Testis (tissue), 3 donors: ENCODE measurements around the gene TRAF3IP3. TPM values are rescaled to one million over a fixed set of nuclear protein-coding genes. Genes with fewer than 3 reads are reported as not detected.
A peak's percentile ranks its signal among the peaks of the same experiment; 100 is the strongest.

Experiments
- DNase-seq: peaks from one replicate; pipeline ENCODE4 v3.0.0-alpha.2; 2019
- H3K27ac ChIP-seq, 2 donors: fragments of 200-600 bp; sonication (generic); one replicate each; pipeline ENCODE4 v1.5.1; 2019
- H3K27me3 ChIP-seq: fragments of 200-600 bp; sonication (generic); one replicate; pipeline ENCODE4 v1.5.1; 2019
- H3K36me3 ChIP-seq: fragments of 200-600 bp; sonication (generic); one replicate; pipeline ENCODE4 v1.5.1; 2017; ENCODE audit warnings: low read depth; ENCODE audit errors: missing control alignments
- H3K4me1 ChIP-seq: fragments of 200-600 bp; sonication (generic); one replicate; pipeline ENCODE4 v1.5.1; 2019
- H3K4me3 ChIP-seq, 2 donors: fragments of 200-600 bp; sonication (generic); one replicate each; pipeline ENCODE4 v1.5.1; 2017 to 2019
- H3K9me3 ChIP-seq: fragments of 200-600 bp; sonication (generic); one replicate; pipeline ENCODE4 v1.5.1; 2017
- POLR2A ChIP-seq: fragments of 450-650 bp; IDR thresholded peaks from one replicate; pipeline ENCODE4 v1.6.1; 2017; ENCODE audit warnings: antibody characterized with exemption, mild to moderate bottlenecking, moderate library complexity
- WGBS, 2 donors: methylation state at CpG; one replicate each; pipeline ENCODE4 v1.1.5; 2018; 5-methylcytosine and 5-hydroxymethylcytosine counted together
- intact Hi-C: fragments of 100-400 bp; cut with DNase I; formaldehyde crosslinking; loops from one replicate; pipeline ENCODE4 v1.15.1; 2023; ENCODE audit warnings: low total_unique reads
- polyA plus RNA-seq: library from polyadenylated mRNA; stranded (reverse); fragments of 350-450 nt; fragmentation: Illumina TruSeq; extraction: RNeasy Lipid Tissue Mini Kit (QIAGEN cat#74804); gene quantifications from one replicate; pipeline ENCODE4 v1.2.3, GENCODE V29; 2014; ENCODE audit warnings: low read depth, low replicate concordance; ENCODE audit not compliant: insufficient read depth
- total RNA-seq, 2 donors: library from RNA; depleted of rRNA; stranded (reverse); fragments of >200 nt; gene quantifications; one replicate each; pipeline ENCODE4 v1.2.3, GENCODE V29; 2016
- TF ChIP-seq, protein P1 (sequence below), 3 experiments: fragments of 450-650 bp in 2 of 3; fragments of 200-600 bp in 1 of 3; sonication (generic) in 1 of 3; IDR thresholded peaks; one replicate each; pipeline ENCODE4 v1.5.1; 2016 to 2019; ENCODE audit warnings: antibody characterized with exemption in 3 of 3, mild to moderate bottlenecking in 2 of 3, moderate library complexity in 1 of 3

TRAF3IP3 gene
- total and polyA plus RNA-seq, 3 donors from 2014 or later: 0.63 to 9.2 (median 3.3) TPM

GRCh38 chr1:209783386-209783785, 27.5 kb downstream of the TRAF3IP3 start:
- no peak overlapping the region for H3K27ac ChIP-seq
- intact Hi-C loops: no loop called here
- WGBS, 2 donors: 53 to 58% methylated on average over 6 of the region's 6 CpGs

DNA sequence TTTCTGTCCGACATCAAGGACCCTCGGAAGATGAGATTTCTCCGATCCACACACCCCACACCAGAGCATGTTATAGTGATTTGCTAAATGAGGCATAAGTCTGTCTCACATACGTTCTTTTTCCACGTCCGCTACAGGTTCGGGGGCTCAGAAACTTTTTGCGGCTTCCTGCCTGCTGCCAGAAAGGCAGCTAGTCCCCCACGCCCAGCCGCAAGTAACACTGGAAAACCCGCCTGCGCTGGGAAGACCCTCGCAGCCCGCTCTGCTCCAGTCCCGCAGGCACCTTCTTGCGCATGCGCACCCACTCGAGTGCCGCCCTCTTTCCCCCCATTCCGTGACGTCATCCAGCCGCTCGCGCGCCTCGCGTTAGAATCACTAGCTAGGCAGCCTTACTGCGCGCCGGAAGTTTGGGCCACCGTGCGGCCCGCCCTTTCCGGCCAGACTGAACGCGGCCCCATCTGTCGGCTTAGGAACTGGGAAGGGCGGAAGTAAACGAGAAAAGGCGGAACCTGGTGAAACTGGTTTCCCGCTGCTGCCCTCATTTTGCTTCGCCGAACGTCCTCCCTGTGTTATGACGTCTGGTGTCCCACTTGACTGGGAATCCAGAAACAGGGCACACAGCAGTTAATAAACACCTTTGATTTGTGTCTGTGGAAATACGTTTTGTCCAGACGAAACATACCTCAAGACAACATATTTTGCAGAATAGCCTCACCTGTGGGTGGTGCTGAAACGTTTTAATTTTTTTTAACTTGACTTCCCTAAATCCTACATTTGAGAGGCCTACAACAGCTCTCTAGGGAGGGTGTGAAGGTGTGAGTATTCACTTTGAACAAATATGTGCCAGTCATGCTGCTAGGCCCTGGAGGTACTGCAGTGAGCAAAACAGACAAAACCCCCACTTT, 28.7 kb downstream of the TRAF3IP3 start, which contains the start of gene C1orf74:
Gene C1orf74, minus strand, starts transcription at position 295 of the 905 bp plus-strand sequence. CDS start 925 bp downstream, outside the sequence.
- Histone ChIP-seq H3K4me1 (peaks cover 14% of the 10 kb centered on the region), H3K9me3 (no peaks in the 10 kb centered on the region), H3K27me3 (no peaks in the 10 kb centered on the region), H3K27ac (peak within 1 kb of the TSS; percentile 78), H3K4me3 (peak within 1 kb of the TSS; percentile 70 to 81), H3K36me3 (no peaks in the 10 kb centered on the region)
- DNase-seq: peak; percentile 99
- WGBS, 2 donors: 3 to 7% methylated on average over 19 to 48 of the region's 48 CpGs
- peak; percentile 54 for TF ChIP-seq POLR2A
- TF ChIP-seq, protein P1, sequence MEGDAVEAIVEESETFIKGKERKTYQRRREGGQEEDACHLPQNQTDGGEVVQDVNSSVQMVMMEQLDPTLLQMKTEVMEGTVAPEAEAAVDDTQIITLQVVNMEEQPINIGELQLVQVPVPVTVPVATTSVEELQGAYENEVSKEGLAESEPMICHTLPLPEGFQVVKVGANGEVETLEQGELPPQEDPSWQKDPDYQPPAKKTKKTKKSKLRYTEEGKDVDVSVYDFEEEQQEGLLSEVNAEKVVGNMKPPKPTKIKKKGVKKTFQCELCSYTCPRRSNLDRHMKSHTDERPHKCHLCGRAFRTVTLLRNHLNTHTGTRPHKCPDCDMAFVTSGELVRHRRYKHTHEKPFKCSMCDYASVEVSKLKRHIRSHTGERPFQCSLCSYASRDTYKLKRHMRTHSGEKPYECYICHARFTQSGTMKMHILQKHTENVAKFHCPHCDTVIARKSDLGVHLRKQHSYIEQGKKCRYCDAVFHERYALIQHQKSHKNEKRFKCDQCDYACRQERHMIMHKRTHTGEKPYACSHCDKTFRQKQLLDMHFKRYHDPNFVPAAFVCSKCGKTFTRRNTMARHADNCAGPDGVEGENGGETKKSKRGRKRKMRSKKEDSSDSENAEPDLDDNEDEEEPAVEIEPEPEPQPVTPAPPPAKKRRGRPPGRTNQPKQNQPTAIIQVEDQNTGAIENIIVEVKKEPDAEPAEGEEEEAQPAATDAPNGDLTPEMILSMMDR (IDR thresholded peaks at IDR 0.05): peak in 1 of 3 experiments; percentile 41
- intact Hi-C loops: no loop called here

More at GRCh38 chr1:209783386-209783785, 27.5 kb downstream of the TRAF3IP3 start:
- DNase-seq: no peak
- Histone ChIP-seq H3K4me1 (peaks cover 14% of the 10 kb centered on the region), H3K36me3 (no peaks in the 10 kb centered on the region), H3K27me3 (no peaks in the 10 kb centered on the region), H3K9me3 (no peaks in the 10 kb centered on the region), H3K4me3 (no peak overlapping the region)
- TF ChIP-seq, protein P1 (IDR thresholded peaks at IDR 0.05): no peak
- TF ChIP-seq POLR2A: no peak

- DNase-seq: no peak
- WGBS, 2 donors: 85 to 92% methylated on average over 4 of the region's 4 CpGs
- TF ChIP-seq, protein P1 (IDR thresholded peaks at IDR 0.05): no peak
- TF ChIP-seq POLR2A: no peak
- Histone ChIP-seq H3K9me3 (no peaks in the 10 kb centered on the region), H3K27me3 (no peaks in the 10 kb centered on the region), H3K27ac (no peak overlapping the region), H3K4me3 (no peak overlapping the region), H3K4me1 (peaks cover 14% of the 10 kb centered on the region), H3K36me3 (no peaks in the 10 kb centered on the region)
- intact Hi-C loops: no loop called here
Observed at GRCh38 chr1:209785592-209785991, 29.7 kb downstream of the TRAF3IP3 start.

DNA sequence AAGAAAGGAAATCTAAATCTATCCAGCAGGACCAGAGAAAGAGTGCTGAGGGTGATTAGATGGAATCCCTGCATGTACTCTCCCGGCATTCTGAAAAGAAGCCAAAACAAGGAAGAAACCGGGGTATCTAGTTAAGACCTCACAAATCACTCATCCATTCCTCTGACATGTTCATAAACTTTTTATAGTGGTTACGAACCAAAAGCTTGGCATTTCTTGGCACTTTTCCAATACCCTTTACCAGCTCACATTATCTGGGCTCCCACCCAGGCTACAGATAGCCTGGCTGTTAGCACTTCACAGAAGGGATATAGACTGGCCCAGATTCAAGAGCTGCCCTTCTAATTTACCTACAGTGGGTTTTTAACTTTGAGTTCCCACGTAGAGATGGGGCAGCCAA, 30.3 kb downstream of the TRAF3IP3 start:
- WGBS, 2 donors: 68 to 79% methylated on average over 4 of the region's 4 CpGs
- H3K4me3 ChIP-seq: no peak overlapping the region
- no peak for TF ChIP-seq POLR2A
- TF ChIP-seq, protein P1 (IDR thresholded peaks at IDR 0.05): no peak
- DNase-seq: no peak
- H3K4me1 ChIP-seq: peaks cover 14% of the 10 kb centered on the region
- no peaks in the 10 kb centered on the region for H3K9me3 ChIP-seq
- H3K36me3 ChIP-seq: no peaks in the 10 kb centered on the region
- H3K27ac ChIP-seq: no peak overlapping the region
- H3K27me3 ChIP-seq: no peaks in the 10 kb centered on the region
- intact Hi-C loops: no loop called here
